Natural killer cell (primary cell): ENCODE results near the gene TNNI2. TPM values are rescaled to one million over a fixed set of nuclear protein-coding genes. Genes with fewer than 3 reads are reported as not detected.

ENCODE experiments used
- ATAC-seq, 3 donors: fragments of 150-1000 bp in 2 of 3; fragments of 200-7000 bp in 1 of 3; cut with Tn5 transposase; 1 replicate in 1 of 3; 2 replicates in 2 of 3; pipeline ENCODE4 v1.10.0; 2021; ENCODE audit warnings: mild to moderate bottlenecking in 2 of 3, moderate library complexity in 2 of 3
- DNase-seq, 2 donors: peaks; one replicate each; pipeline versions ENCODE4 v3.0.0 to v3.0.0-alpha.2; 2013 to 2021; ENCODE audit warnings: mixed read lengths in 1 of 2
- H3K27ac ChIP-seq: one replicate; pipeline ENCODE4 v1.5.1; 2013; ENCODE audit warnings: mild to moderate bottlenecking, low read length
- H3K27me3 ChIP-seq: one replicate; pipeline ENCODE4 v1.6.1; 2013; ENCODE audit warnings: low read length; ENCODE audit not compliant: control insufficient read depth, insufficient read depth
- H3K36me3 ChIP-seq: one replicate; pipeline ENCODE4 v1.6.1; 2013; ENCODE audit warnings: low read length; ENCODE audit not compliant: control insufficient read depth, insufficient read depth
- H3K4me1 ChIP-seq: one replicate; pipeline ENCODE4 v1.6.1; 2013; ENCODE audit warnings: low read length; ENCODE audit not compliant: control insufficient read depth, insufficient read depth
- H3K4me3 ChIP-seq: one replicate; pipeline ENCODE4 v1.5.1; 2013; ENCODE audit warnings: low read length
- H3K9me3 ChIP-seq: one replicate; pipeline ENCODE4 v1.6.1; 2013; ENCODE audit warnings: low read length; ENCODE audit not compliant: control insufficient read depth, insufficient read depth
- H3K27ac Mint-ChIP-seq, 2 donors: one replicate each; pipeline ENCODE4 v1.8.0; 2022; ENCODE audit warnings: mild to moderate bottlenecking in 2 of 2, mixed read lengths in 2 of 2, moderate library complexity in 1 of 2
- H3K27me3 Mint-ChIP-seq, 2 donors: one replicate each; pipeline ENCODE4 v1.8.0; 2022; ENCODE audit warnings: low read depth in 2 of 2, mixed read lengths in 2 of 2
- H3K36me3 Mint-ChIP-seq: one replicate; pipeline ENCODE4 v1.8.0; 2022; ENCODE audit warnings: mixed read lengths
- H3K4me1 Mint-ChIP-seq, 2 donors: one replicate each; pipeline ENCODE4 v1.8.0; 2022; ENCODE audit warnings: mixed read lengths in 2 of 2
- H3K4me3 Mint-ChIP-seq: one replicate; pipeline ENCODE4 v1.8.0; 2022; ENCODE audit warnings: mild to moderate bottlenecking, moderate library complexity, mixed read lengths
- H3K9me3 Mint-ChIP-seq, 2 donors: one replicate each; pipeline ENCODE4 v1.8.0; 2022; ENCODE audit warnings: mixed read lengths in 2 of 2
- CTCF ChIP-seq: fragments of 200-600 bp; IDR thresholded peaks from one replicate; pipeline ENCODE4 v1.8.0; 2022; ENCODE audit warnings: antibody characterized with exemption
- WGBS: methylation state at CpG from one replicate; pipeline ENCODE4 v1.1.7; 2013; ENCODE audit warnings: missing lambda C conversion rate; ENCODE audit not compliant: insufficient coverage; 5-methylcytosine and 5-hydroxymethylcytosine counted together
- intact Hi-C: fragments of 100-400 bp; cut with micrococcal nuclease; formaldehyde crosslinking; loops from one replicate; pipeline ENCODE4 v1.14.2; 2022
- total RNA-seq, 4 donors: library from RNA; stranded (reverse); fragments of 120-200 nt in 1 of 4; gene quantifications; one replicate each; pipeline versions ENCODE4 v1.2.3 to v1.2.4, GENCODE V29; 2013 to 2022

TNNI2 gene
- total RNA-seq, 3 donors from 2014 or later (not counting 1 experiment from before 2014, with no cell fraction given): 1.2 to 5.4 (median 3.6) TPM

GRCh38 chr11:1847006-1847735 is 8.4 kb downstream of the TNNI2 start:
- DNase-seq: no peak
- Histone ChIP-seq H3K4me1 (peaks cover 99% of the 10 kb centered on the region), H3K9me3 (no peaks in the 10 kb centered on the region), H3K27me3 (no peaks in the 10 kb centered on the region), H3K27ac (no peak overlapping the region), H3K36me3 (no peaks in the 10 kb centered on the region), H3K4me3 (no peak overlapping the region)
- intact Hi-C loops: no loop called here
- no peak for TF ChIP-seq CTCF
- Mint-ChIP-seq H3K4me1 (peaks cover 57 to 85% of the 10 kb centered on the region in 2 donors), H3K27ac (peak overlapping the region in 1 of 2 donors; percentile 55), H3K4me3 (peak overlapping the region; percentile 9), H3K9me3 (no peaks in the 10 kb centered on the region), H3K36me3 (no peaks in the 10 kb centered on the region), H3K27me3 (peaks cover 0 to 4% of the 10 kb centered on the region in 2 donors)
- WGBS: 95% methylated on average over 34 of the region's 34 CpGs
- ATAC-seq: no peak

GRCh38 chr11:1847926-1848639 is 9.3 kb downstream of the TNNI2 start:
- H3K4me3 Mint-ChIP-seq: peak overlapping the region; percentile 9

GRCh38 chr11:1848640-1849430 is 10.1 kb downstream of the TNNI2 start:
- H3K9me3 Mint-ChIP-seq: no peaks in the 10 kb centered on the region
- peak overlapping the region; percentile 98 to 99 for H3K27ac Mint-ChIP-seq
- Histone ChIP-seq H3K4me1 (peaks cover 91% of the 10 kb centered on the region), H3K9me3 (no peaks in the 10 kb centered on the region), H3K27ac (no peak overlapping the region), H3K27me3 (no peaks in the 10 kb centered on the region), H3K36me3 (no peaks in the 10 kb centered on the region), H3K4me3 (no peak overlapping the region)
- ATAC-seq: no peak
- no peaks in the 10 kb centered on the region for H3K36me3 Mint-ChIP-seq
- 97% methylated on average over 19 of the region's 19 CpGs for WGBS
- H3K4me3 Mint-ChIP-seq: no peak overlapping the region
- TF ChIP-seq CTCF: no peak
- intact Hi-C loops: no loop called here
- DNase-seq: no peak
- peaks cover 60 to 90% of the 10 kb centered on the region in 2 donors for H3K4me1 Mint-ChIP-seq
- H3K27me3 Mint-ChIP-seq: peaks cover 0 to 4% of the 10 kb centered on the region in 2 donors

More at GRCh38 chr11:1847926-1848639, 9.3 kb downstream of the TNNI2 start:
- WGBS: 96% methylated on average over 18 of the region's 18 CpGs
- Histone ChIP-seq H3K4me1 (peaks cover 96% of the 10 kb centered on the region), H3K9me3 (no peaks in the 10 kb centered on the region), H3K4me3 (no peak overlapping the region), H3K27me3 (no peaks in the 10 kb centered on the region), H3K27ac (no peak overlapping the region), H3K36me3 (no peaks in the 10 kb centered on the region)
- TF ChIP-seq CTCF: no peak
- Mint-ChIP-seq H3K27me3 (peaks cover 0 to 4% of the 10 kb centered on the region in 2 donors), H3K36me3 (no peaks in the 10 kb centered on the region), H3K27ac (peak overlapping the region in 1 of 2 donors; percentile 55), H3K4me1 (peaks cover 64 to 90% of the 10 kb centered on the region in 2 donors), H3K9me3 (no peaks in the 10 kb centered on the region)
- DNase-seq: no peak
- intact Hi-C loops: no loop called here
- no peak for ATAC-seq
